IgD-negative memory B cell (primary cell): ENCODE results near the gene STRN4. TPM values are rescaled to one million over a fixed set of nuclear protein-coding genes. Genes with fewer than 3 reads are reported as not detected.
A peak's percentile ranks its signal among the peaks of the same experiment; 100 is the strongest.
"Not testable (repeated sequence)": the region's sequence is repeated elsewhere in the genome, so short reads cannot be mapped to it uniquely, and the experiment has no call there.

Source experiments
- H3K27ac Mint-ChIP-seq, 3 donors: one replicate each; pipeline ENCODE4 v1.8.0; 2020 to 2022; ENCODE audit warnings: mild to moderate bottlenecking in 3 of 3, mixed read lengths in 3 of 3, moderate library complexity in 1 of 3
- H3K27me3 Mint-ChIP-seq: one replicate; pipeline ENCODE4 v1.8.0; 2021; ENCODE audit warnings: mixed read lengths
- H3K36me3 Mint-ChIP-seq: one replicate; pipeline ENCODE4 v1.8.0; 2020; ENCODE audit warnings: mild to moderate bottlenecking, mixed read lengths
- H3K4me1 Mint-ChIP-seq, 3 donors: one replicate each; pipeline ENCODE4 v1.8.0; 2020 to 2022; ENCODE audit warnings: mixed read lengths in 3 of 3, mild to moderate bottlenecking in 1 of 3
- H3K4me3 Mint-ChIP-seq, 4 donors: one replicate each; pipeline ENCODE4 v1.8.0; 2020 to 2022; ENCODE audit warnings: mild to moderate bottlenecking in 4 of 4, mixed read lengths in 4 of 4, moderate library complexity in 3 of 4
- H3K9me3 Mint-ChIP-seq, 3 donors: one replicate each; pipeline ENCODE4 v1.8.0; 2020 to 2021; ENCODE audit warnings: mixed read lengths in 3 of 3, mild to moderate bottlenecking in 1 of 3
- polyA plus RNA-seq: library from polyadenylated mRNA; unstranded; fragments of 300-500 nt; fragmentation: Illumina TruSeq; gene quantifications from one replicate; pipeline ENCODE4 v1.2.3, GENCODE V29; 2021

STRN4 gene
- polyA plus RNA-seq, 1 donor from 2014 or later = 33.3 TPM

- Mint-ChIP-seq H3K27ac (peak overlapping the region; percentile 29 to 73 (median 61)), H3K36me3 (peaks cover 2% of the 10 kb centered on the region), H3K9me3 (no peaks in the 10 kb centered on the region), H3K4me1 (peaks cover 23 to 32% (median 29%) of the 10 kb centered on the region in 3 donors), H3K4me3 (peak overlapping the region in 3 of 4 donors; percentile 36 to 78 (median 69)), H3K27me3 (no peaks in the 10 kb centered on the region)
Observed at GRCh38 chr19:46782355-46783019, 36.2 kb upstream of the STRN4 start.

GRCh38 chr19:46777956-46778645 lies 31.9 kb upstream of the STRN4 start:
- H3K36me3 Mint-ChIP-seq, H3K9me3 Mint-ChIP-seq, H3K4me1 Mint-ChIP-seq, H3K27me3 Mint-ChIP-seq: not testable (repeated sequence)
- Mint-ChIP-seq H3K27ac (peak overlapping the region in 2 of 3 donors; percentile 48 to 50), H3K4me3 (peak overlapping the region in 1 of 4 donors; percentile 32)

- Mint-ChIP-seq H3K9me3 (no peaks in the 10 kb centered on the region), H3K4me3 (no peak overlapping the region), H3K27me3 (no peaks in the 10 kb centered on the region), H3K4me1 (peaks cover 0 to 8% (median 2%) of the 10 kb centered on the region in 3 donors), H3K27ac (peak overlapping the region in 2 of 3 donors; percentile 32 to 50), H3K36me3 (peaks cover 2% of the 10 kb centered on the region)
Observed at GRCh38 chr19:46776927-46777911, 31.0 kb upstream of the STRN4 start.

GRCh38 chr19:46775642-46776258 lies 29.5 kb upstream of the STRN4 start:
- Mint-ChIP-seq H3K27ac (no peak overlapping the region), H3K9me3 (no peaks in the 10 kb centered on the region), H3K36me3 (no peaks in the 10 kb centered on the region), H3K27me3 (no peaks in the 10 kb centered on the region), H3K4me3 (no peak overlapping the region), H3K4me1 (peaks cover 0 to 6% (median 3%) of the 10 kb centered on the region in 3 donors)

GRCh38 chr19:46773018-46773399 lies 26.8 kb upstream of the STRN4 start:
- Mint-ChIP-seq H3K4me1 (peaks cover 0 to 3% (median 2%) of the 10 kb centered on the region in 3 donors), H3K9me3 (no peaks in the 10 kb centered on the region)

GRCh38 chr19:46772170-46773017 lies 26.1 kb upstream of the STRN4 start:
- H3K27me3 Mint-ChIP-seq = no peaks in the 10 kb centered on the region
- H3K27ac Mint-ChIP-seq = peak overlapping the region in 1 of 3 donors; percentile 63
- H3K9me3 Mint-ChIP-seq = no peaks in the 10 kb centered on the region
- no peaks in the 10 kb centered on the region for H3K36me3 Mint-ChIP-seq
- H3K4me1 Mint-ChIP-seq = peaks cover 0 to 3% (median 2%) of the 10 kb centered on the region in 3 donors
- H3K4me3 Mint-ChIP-seq = no peak overlapping the region

More at GRCh38 chr19:46773018-46773399, 26.8 kb upstream of the STRN4 start:
- H3K27me3 Mint-ChIP-seq = no peaks in the 10 kb centered on the region
- no peak overlapping the region for H3K4me3 Mint-ChIP-seq
- no peaks in the 10 kb centered on the region for H3K36me3 Mint-ChIP-seq
- H3K27ac Mint-ChIP-seq = peak overlapping the region in 2 of 3 donors; percentile 57 to 63

- not testable (repeated sequence) for H3K9me3 Mint-ChIP-seq, H3K36me3 Mint-ChIP-seq, H3K4me3 Mint-ChIP-seq, H3K4me1 Mint-ChIP-seq, H3K27ac Mint-ChIP-seq, H3K27me3 Mint-ChIP-seq
Observed at GRCh38 chr19:46768746-46769145, 22.5 kb upstream of the STRN4 start.

GRCh38 chr19:46766569-46767317 lies 20.5 kb upstream of the STRN4 start:
- no peaks in the 10 kb centered on the region for H3K9me3 Mint-ChIP-seq
- H3K27me3 Mint-ChIP-seq = no peaks in the 10 kb centered on the region
- no peak overlapping the region for H3K4me3 Mint-ChIP-seq

GRCh38 chr19:46764817-46765291 lies 18.6 kb upstream of the STRN4 start:
- Mint-ChIP-seq H3K27me3 (no peaks in the 10 kb centered on the region), H3K4me1 (peaks cover 0 to 5% (median 2%) of the 10 kb centered on the region in 3 donors), H3K4me3 (no peak overlapping the region), H3K27ac (no peak overlapping the region), H3K9me3 (no peaks in the 10 kb centered on the region), H3K36me3 (peaks cover 2% of the 10 kb centered on the region)

More at GRCh38 chr19:46766569-46767317, 20.5 kb upstream of the STRN4 start:
- peaks cover 1% of the 10 kb centered on the region for H3K36me3 Mint-ChIP-seq
- H3K27ac Mint-ChIP-seq = no peak overlapping the region
- peaks cover 0 to 6% (median 2%) of the 10 kb centered on the region in 3 donors for H3K4me1 Mint-ChIP-seq

GRCh38 chr19:46762245-46762890 lies 16.1 kb upstream of the STRN4 start:
- H3K4me3 Mint-ChIP-seq = no peak overlapping the region
- H3K27ac Mint-ChIP-seq = peak overlapping the region in 1 of 3 donors; percentile 13
- peaks cover 6% of the 10 kb centered on the region for H3K36me3 Mint-ChIP-seq
- H3K9me3 Mint-ChIP-seq = no peaks in the 10 kb centered on the region
- H3K4me1 Mint-ChIP-seq = peaks cover 2 to 7% (median 5%) of the 10 kb centered on the region in 3 donors
- H3K27me3 Mint-ChIP-seq = no peaks in the 10 kb centered on the region

GRCh38 chr19:46761418-46761831 lies 15.2 kb upstream of the STRN4 start:
- Mint-ChIP-seq H3K36me3 (peaks cover 6% of the 10 kb centered on the region), H3K9me3 (no peaks in the 10 kb centered on the region), H3K4me1 (peaks cover 0 to 7% (median 3%) of the 10 kb centered on the region in 3 donors), H3K27ac (no peak overlapping the region), H3K27me3 (no peaks in the 10 kb centered on the region), H3K4me3 (no peak overlapping the region)

- not testable (repeated sequence) for H3K27ac Mint-ChIP-seq, H3K4me3 Mint-ChIP-seq, H3K27me3 Mint-ChIP-seq, H3K4me1 Mint-ChIP-seq, H3K36me3 Mint-ChIP-seq, H3K9me3 Mint-ChIP-seq
Observed at GRCh38 chr19:46760897-46761296, 14.6 kb upstream of the STRN4 start.

- no peaks in the 10 kb centered on the region for H3K27me3 Mint-ChIP-seq
- no peaks in the 10 kb centered on the region for H3K9me3 Mint-ChIP-seq
- no peak overlapping the region for H3K27ac Mint-ChIP-seq
- peaks cover 0 to 7% (median 3%) of the 10 kb centered on the region in 3 donors for H3K4me1 Mint-ChIP-seq
- H3K36me3 Mint-ChIP-seq = peaks cover 6% of the 10 kb centered on the region
- no peak overlapping the region for H3K4me3 Mint-ChIP-seq
Observed at GRCh38 chr19:46760363-46760762, 14.1 kb upstream of the STRN4 start.
